Activated CD4-positive, alpha-beta T cell treated with anti-CD3 and anti-CD28 coated beads for 1 hour (primary cell): ENCODE measurements around the gene PCCA.
"Not testable (repeated sequence)": the region's sequence is repeated elsewhere in the genome, so short reads cannot be mapped to it uniquely, and the experiment has no call there.

Source experiments
- DNase-seq: peaks from one replicate; pipeline ENCODE4 v3.0.0-alpha.2; 2020

Gene PCCA

DNA sequence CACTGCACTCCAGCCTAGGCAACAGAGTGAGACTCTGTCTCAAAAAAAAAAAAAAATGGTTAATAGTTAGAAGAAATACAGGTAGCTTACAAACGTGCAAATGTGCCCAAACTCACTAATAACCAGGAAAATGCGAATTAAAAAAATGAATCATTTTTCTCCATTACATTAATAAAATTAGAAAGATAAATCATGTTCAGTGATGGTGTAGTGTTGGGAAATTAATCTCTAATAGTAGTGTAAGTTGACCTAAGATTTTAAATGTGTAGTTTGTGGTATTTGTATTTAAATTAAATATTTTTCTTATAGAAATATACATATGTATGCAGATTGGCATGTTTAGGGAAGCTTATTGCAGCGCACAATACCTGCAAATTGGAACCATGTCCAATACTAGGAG lies 57.6 kb downstream of the PCCA start:
- DNase-seq = no peak

- no peak for DNase-seq
These were observed 58.9 kb downstream of the PCCA start for GRCh38 chr13:100147825-100148224.

DNA sequence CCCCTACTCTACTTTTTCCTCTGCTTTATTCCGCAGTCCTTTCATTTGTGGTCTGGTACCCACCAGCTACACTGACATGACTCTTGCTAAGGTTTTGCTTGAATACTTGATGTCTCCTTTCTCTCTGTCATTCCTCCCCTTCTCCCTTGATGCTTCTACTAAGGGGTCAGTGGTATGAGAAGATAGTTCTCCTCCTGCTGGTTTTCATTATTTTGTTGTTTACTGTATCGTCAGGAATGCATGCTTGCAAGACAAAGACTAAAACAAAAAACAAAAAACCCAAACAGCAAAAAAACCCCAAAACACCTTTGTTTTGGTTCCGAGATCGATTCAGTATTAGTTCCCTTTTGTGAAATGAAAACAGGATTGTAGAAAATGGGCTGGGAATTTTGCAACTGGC lies 59.5 kb downstream of the PCCA start:
- no peak for DNase-seq

DNA sequence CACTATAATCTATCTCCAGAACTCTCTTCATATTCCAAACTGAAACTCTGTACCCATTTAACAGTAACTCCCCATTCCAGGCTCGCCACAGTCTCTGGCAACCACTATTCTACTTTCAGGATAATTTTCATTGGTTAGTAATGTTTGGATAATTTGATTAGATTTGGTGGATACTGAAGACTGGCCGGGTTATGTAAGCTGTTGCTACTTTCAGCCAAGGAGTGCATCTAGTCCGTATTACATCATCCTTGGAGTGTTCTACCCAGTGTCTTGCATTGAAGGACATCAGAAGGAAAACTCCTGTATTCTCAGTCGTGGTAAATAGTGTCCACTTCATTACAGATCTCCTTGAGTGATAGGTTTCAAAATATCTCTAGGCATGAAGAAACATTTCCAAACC lies 60.5 kb downstream of the PCCA start:
- no peak for DNase-seq

DNA sequence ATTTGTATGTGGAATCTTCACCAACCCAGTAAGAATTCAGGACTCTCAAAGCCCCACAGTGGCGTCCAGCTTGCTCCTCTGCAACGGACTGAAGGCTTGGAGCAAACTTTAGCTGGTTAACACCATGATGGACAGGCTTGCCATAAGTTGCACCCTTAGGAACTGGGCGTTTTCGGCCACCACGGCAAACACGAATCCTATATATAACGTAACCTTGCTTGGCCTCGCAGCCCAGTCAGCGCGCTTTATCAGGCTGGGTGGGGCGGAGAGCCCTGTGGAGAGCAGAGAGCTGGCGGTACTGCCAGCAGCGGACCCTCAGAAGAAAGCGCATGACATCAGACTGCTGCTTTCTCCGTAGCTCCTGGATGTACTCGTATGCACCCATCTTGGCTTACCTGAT lies 61.8 kb downstream of the PCCA start:
- not testable (repeated sequence) for DNase-seq

DNA sequence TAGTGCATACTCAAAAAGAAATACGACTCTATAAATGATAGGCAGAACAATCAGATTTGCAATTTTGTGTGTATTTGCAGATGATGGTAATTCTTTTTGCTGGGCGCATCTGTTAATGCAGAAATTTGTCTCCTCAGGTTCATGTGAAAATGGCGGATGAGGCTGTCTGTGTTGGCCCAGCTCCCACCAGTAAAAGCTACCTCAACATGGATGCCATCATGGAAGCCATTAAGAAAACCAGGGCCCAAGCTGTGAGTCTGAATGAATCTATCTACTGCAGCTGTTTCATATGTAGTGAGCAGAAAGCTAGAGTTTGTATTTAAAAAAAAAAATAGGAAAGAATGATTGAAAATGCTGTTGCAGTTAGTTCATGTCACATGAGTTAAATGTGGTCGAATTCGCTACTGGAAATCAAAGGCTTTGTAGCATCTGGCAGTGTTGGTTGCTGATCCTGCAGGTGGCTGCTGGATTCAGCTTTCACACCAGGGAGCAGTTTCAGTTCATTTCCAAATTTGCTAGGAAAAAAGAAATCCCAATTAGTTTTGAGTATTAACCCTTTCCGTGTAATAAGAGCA lies 66.0 kb downstream of the PCCA start:
- no peak for DNase-seq

GRCh38 chr13:100156788-100157187 lies 67.9 kb downstream of the PCCA start:
- no peak for DNase-seq

GRCh38 chr13:100158569-100158968 lies 69.7 kb downstream of the PCCA start:
- no peak for DNase-seq

DNA sequence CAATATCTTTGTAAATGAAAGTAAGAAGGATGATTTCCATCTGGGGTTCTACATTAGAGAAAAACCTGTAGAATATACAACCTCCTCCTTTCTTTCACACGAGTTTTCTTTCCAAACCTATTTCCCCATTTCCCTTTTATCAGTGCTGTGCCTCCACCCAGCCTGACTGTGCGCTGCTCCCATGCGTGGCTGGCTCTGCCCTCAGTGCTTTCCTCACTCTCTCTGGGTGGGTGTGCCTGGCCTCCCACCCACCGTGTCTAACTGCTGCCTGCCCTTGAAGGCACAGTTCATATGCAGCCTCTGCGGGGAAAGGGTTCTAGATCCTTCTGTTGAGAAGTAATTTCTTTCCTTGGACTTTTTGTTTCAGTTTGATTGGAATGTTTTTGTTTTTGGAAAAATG lies 70.7 kb downstream of the PCCA start:
- no peak for DNase-seq

GRCh38 chr13:100160450-100160849 lies 71.6 kb downstream of the PCCA start:
- no peak for DNase-seq

- DNase-seq = no peak
These were observed 74.5 kb downstream of the PCCA start for GRCh38 chr13:100163375-100163774.

DNA sequence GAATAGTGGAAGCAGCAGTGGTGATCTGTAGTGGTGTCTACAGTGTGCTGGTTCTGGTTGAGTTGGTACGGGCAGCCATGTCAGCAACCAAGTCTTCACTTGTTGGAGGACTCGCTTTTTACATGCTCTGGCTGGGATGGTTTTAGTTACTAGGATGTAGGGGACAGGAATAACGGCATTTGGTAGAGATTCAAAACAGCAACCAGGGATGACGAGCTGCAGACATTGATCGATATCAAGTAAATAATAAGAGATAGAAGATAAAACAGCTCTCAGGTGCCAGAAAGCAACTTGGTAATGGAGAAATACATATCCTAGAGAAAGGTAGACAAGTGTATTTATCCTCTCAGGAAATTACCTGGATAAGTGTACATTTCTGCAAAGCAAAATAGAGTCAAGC lies 84.3 kb downstream of the PCCA start:
- no peak for DNase-seq

DNA sequence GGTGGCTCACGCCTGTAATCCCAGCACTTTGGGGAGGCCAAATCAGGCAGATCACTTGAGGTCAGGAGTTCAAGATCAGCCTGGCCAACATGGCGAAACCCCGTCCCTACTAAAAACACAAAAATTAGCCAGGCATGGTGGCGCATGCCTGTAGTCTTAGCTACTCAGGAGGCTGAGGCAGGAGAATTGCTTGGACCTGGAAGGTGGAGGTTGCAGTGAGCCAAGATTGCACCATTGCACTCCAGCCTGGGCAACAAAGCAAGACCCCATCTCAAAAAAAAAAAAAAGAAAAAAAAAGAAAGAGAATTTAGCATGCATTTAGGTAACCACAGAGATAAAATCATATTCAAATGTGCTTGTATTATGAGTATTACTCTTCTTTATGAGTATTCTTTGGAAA lies 85.6 kb downstream of the PCCA start:
- DNase-seq = not testable (repeated sequence)

DNA sequence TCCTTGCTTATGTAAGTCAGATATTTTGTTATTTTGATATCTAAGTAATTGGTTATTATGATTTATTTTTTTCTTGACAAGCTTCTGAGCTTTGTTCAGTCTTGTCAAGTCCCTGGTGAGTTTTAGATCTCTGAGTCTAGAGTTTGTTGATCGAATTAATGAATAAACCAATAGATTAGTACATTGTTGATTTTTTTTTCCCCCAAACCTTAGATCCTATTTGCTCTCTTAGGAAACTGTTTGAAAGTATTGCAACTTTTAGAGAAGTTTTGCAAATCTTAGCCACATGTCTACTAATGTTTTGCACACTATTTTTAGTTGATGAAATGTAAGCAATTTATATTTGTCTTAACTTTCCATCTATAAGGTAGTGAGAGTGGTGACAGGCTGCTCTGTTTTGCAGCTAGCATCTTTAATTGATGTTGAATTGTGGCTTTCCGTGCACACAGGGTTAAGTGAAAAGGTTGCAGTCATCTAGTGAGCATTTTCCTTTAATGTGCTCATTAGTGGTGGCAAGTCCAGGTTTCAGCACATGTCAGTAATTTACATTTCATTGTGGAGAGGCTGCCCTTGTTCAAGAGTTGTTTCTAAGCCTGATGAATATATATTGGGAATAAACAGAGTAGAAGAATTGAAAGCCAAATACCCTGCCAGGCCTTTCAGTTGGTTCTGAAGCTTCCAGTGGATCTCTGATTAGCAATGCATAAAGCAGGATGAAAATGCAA lies 86.3 kb downstream of the PCCA start:
- no peak for DNase-seq

- DNase-seq = no peak
These were observed 86.9 kb downstream of the PCCA start for GRCh38 chr13:100175803-100176182.

- no peak for DNase-seq
These were observed 88.0 kb downstream of the PCCA start for GRCh38 chr13:100176801-100177400.

DNA sequence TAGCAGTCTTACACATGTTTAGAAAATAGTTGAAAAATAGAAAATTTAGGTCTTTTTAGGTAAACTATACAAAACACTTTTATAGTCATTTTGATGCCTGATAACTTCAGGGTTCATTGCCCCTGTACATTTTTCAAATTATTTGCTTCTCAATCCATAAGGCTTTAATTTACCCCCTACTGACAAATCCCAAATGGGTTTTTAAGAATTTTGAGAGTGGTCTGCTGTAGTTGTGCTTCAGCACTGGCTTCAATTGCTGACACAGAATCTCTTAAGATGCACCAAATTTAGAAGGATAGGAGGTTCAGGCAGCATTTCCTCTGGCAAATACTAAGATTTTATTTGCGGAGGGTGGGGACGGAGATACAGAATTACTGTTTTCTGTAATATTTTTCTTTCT lies 89.4 kb downstream of the PCCA start:
- no peak for DNase-seq

DNA sequence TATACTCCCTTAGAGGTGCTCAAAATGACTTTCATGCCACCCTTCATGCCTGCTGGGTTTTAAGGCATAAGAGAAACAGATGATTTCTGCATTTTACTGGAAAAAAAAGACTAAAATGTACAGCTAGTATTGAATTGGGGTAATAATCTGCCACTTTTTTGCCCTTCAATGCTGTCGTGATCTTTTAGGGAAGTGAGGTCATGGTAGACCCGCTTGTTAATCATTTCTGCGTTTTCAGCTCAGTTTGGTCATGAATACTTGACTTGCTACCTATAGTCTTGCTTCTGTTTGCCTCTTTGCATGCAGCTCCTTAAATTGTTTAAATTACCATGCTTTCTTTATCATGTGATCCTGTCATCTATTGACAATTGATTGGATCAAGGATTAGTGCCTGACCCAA lies 90.4 kb downstream of the PCCA start:
- no peak for DNase-seq

- DNase-seq = no peak
These were observed 94.1 kb downstream of the PCCA start for GRCh38 chr13:100182900-100183490.

DNA sequence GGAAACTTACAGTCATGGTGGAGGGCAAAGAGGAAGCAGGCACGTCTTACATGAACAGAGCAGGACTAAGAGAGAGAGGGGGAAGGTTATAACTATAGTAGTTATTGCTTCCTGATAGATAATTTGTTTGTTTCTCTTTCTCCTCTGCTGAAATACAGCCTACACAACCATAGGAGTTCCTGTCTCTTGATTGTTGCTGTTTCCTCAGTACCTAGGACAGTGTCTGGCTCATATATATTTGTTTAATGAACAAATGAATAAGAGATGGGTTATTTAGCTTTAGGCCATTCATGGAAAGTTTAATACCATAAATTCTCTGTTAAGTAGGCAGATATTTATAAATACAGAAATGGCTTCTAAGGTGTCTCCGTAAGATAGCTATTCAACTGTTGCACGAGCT lies 95.2 kb downstream of the PCCA start:
- DNase-seq = no peak

- DNase-seq = no peak
These were observed 106.7 kb downstream of the PCCA start for GRCh38 chr13:100195568-100195967.

- DNase-seq = no peak
These were observed 107.5 kb downstream of the PCCA start for GRCh38 chr13:100196375-100196774.

DNA sequence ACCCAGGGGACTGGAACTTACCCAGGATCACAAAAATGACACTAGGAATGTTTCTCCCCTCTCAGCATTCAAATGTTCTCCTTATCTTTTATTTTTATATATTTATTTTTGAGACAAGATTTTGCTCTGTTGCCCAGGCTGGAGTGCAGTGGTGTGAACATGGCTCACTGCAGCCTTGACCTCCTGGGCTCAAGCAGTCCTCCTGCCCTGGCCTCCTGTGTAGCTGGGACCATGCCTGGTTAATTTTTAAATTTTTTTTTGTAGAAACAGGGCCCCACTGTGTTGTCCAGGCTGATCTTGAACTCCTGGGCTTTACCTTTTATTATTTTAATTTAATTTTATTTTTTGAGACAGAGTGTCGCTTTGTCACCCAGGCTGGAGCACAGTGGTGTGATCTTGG lies 108.2 kb downstream of the PCCA start:
- DNase-seq = no peak
